ENCODE measurements around the gene PCDHGB2. TPM values are rescaled to one million over a fixed set of nuclear protein-coding genes. Genes with fewer than 3 reads are reported as not detected.

PCDHGB2 gene
- total and polyA plus RNA-seq, 2 of the 8 experiments (the other 6 are each of a cell fraction or from before 2014, with no cell fraction given): 1.9 to 2.9 TPM

DNA sequence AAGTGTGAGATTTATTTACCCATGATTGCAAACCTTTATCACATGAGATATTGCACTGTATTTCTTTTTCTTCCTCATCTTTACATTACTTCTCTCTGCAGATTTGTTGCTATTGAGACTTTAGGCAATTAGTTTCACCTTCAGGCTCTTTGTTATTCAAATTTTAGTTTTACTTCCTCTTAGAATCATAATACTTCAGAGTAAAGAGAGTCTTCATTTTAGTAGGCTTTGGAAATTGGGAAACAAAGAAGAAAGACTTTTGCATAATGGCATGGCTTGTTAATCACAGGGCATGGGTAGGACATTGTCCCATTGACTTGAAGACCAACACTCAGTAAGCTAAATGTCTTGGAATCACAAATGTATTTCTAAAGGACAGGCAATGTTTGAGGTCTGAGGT is 2.9 kb downstream of the PCDHGB2 start:
- Histone ChIP-seq H3K23me2 (ENCODE audit: low read depth, low read length) (no peaks in the 10 kb centered on the region), H3K79me1 (ENCODE audit: low read depth, low read length) (no peaks in the 10 kb centered on the region), H3K36me3 (ENCODE audit: control insufficient read depth in 2 of 4, insufficient read depth in 4 of 4, low read length in 3 of 4) (peaks cover 0 to 8% (median 3%) of the 10 kb centered on the region in 4 experiments; a peak in 3 of 8 replicates), H3K18ac (ENCODE audit: extremely low read depth, low read length) (no peak overlapping the region), H2BK120ac (replicated peaks; ENCODE audit: low read depth, low read length) (no peak overlapping the region), H4K8ac (ENCODE audit: extremely low read depth, insufficient read depth, low read length) (no peak overlapping the region), H3K27me3 (replicated peaks in 1 of 4; ENCODE audit: control insufficient read depth in 3 of 4, extremely low read depth in 1 of 4, insufficient read depth in 3 of 4, low read length in 3 of 4) (no peaks in the 10 kb centered on the region), H4K5ac (ENCODE audit: insufficient read length, low read depth, low read length) (no peak overlapping the region), H3K14ac (ENCODE audit: insufficient read length) (no peak overlapping the region), H2AFZ (ENCODE audit: low read length) (no peak overlapping the region), H3K56ac (replicated peaks; ENCODE audit: insufficient read length, low read depth, low read length) (no peak overlapping the region), H3K4me1 (replicated peaks in 1 of 4; ENCODE audit: control insufficient read depth in 3 of 4, insufficient read depth in 4 of 4, low read length in 3 of 4) (peaks cover 0 to 3% (median under 1%) of the 10 kb centered on the region in 4 experiments; a peak in 1 of 7 replicates), H2BK12ac (ENCODE audit: low read depth, low read length) (no peak overlapping the region), H4K91ac (replicated peaks; ENCODE audit: insufficient read length, low read length) (no peak overlapping the region), H2BK5ac (ENCODE audit: low read depth, low read length) (no peak overlapping the region), H3K27ac (ENCODE audit: low read depth, low read length) (no peak overlapping the region), H4K20me1 (replicated peaks in 1 of 2; ENCODE audit: control insufficient read depth in 1 of 2, insufficient read depth in 2 of 2, low read length in 2 of 2) (no peaks in the 10 kb centered on the region), H2AK5ac (ENCODE audit: low read depth, low read length) (no peak overlapping the region), H2BK20ac (ENCODE audit: low read length) (no peak overlapping the region), H3K79me2 (ENCODE audit: control insufficient read depth in 1 of 2, insufficient read depth in 2 of 2, low read length in 2 of 2) (no peaks in the 10 kb centered on the region), H2BK15ac (ENCODE audit: low read length) (no peak overlapping the region), H3K4me2 (ENCODE audit: insufficient read depth in 1 of 2, low read depth in 2 of 2, low read length in 2 of 2) (no peak overlapping the region), H3K4me3 (ENCODE audit: extremely low read depth in 1 of 4, insufficient read depth in 2 of 4, low read depth in 3 of 4, low read length in 4 of 4) (peak overlapping the region in 1 of 4 experiments; percentile 40; a peak in 1 of 8 replicates), H3K9ac (replicated peaks in 1 of 4; ENCODE audit: extremely low read depth in 1 of 4, low read depth in 3 of 4, low read length in 3 of 4) (no peak overlapping the region), H3K4ac (replicated peaks; ENCODE audit: insufficient read length, low read depth, low read length) (no peak overlapping the region), H3K23ac (ENCODE audit: insufficient read length) (no peak overlapping the region), H3K9me3 (ENCODE audit: insufficient read depth in 2 of 2, low read depth in 1 of 2, low read length in 1 of 2) (peaks cover 43 to 51% of the 10 kb centered on the region in 2 experiments)
- ChIA-PET CTCF (ENCODE audit: partially characterized antibody) (interaction anchor here (0.9 to 1.6 kb wide), 6 partner anchors 8 to 175 kb away, joined by 3 to 7 read pairs (median 4); partner anchors contain the start of genes PCDHGA2 and PCDHGB1), POLR2A (ENCODE audit: partially characterized antibody) (no interaction called here)
- TF ChIP-seq RNF2 (IDR thresholded peaks at IDR 0.05; ENCODE audit: borderline replicate concordance, low read depth, low read length, missing control alignments, poor library complexity, severe bottlenecking): no peak
- no peak for TF ChIP-seq TAF1 (IDR thresholded peaks at IDR 0.05; ENCODE audit: low read depth, low read length)
- TF ChIP-seq NANOG (IDR thresholded peaks at IDR 0.05; ENCODE audit: insufficient read depth, low read depth, low read length, poor library complexity, severe bottlenecking): no peak
- TF ChIP-seq CHD1 (IDR thresholded peaks at IDR 0.05; ENCODE audit: low read depth, low read length): no peak
- no peak for TF ChIP-seq CBX5 (IDR thresholded peaks at IDR 0.05; ENCODE audit: low read depth, low read length)
- TF ChIP-seq EGR1 (IDR thresholded peaks at IDR 0.05; ENCODE audit: borderline replicate concordance, low read depth, low read length): no peak
- TF ChIP-seq, protein P1, sequence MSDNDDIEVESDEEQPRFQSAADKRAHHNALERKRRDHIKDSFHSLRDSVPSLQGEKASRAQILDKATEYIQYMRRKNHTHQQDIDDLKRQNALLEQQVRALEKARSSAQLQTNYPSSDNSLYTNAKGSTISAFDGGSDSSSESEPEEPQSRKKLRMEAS (IDR thresholded peaks at IDR 0.05): no peak
- TF ChIP-seq CEBPB (IDR thresholded peaks at IDR 0.05; ENCODE audit: low read depth, low read length): no peak
- no peak for TF ChIP-seq YY1 (IDR thresholded peaks at IDR 0.05; ENCODE audit: low read depth, low read length)
- TF ChIP-seq, protein P2, sequence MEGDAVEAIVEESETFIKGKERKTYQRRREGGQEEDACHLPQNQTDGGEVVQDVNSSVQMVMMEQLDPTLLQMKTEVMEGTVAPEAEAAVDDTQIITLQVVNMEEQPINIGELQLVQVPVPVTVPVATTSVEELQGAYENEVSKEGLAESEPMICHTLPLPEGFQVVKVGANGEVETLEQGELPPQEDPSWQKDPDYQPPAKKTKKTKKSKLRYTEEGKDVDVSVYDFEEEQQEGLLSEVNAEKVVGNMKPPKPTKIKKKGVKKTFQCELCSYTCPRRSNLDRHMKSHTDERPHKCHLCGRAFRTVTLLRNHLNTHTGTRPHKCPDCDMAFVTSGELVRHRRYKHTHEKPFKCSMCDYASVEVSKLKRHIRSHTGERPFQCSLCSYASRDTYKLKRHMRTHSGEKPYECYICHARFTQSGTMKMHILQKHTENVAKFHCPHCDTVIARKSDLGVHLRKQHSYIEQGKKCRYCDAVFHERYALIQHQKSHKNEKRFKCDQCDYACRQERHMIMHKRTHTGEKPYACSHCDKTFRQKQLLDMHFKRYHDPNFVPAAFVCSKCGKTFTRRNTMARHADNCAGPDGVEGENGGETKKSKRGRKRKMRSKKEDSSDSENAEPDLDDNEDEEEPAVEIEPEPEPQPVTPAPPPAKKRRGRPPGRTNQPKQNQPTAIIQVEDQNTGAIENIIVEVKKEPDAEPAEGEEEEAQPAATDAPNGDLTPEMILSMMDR (IDR thresholded peaks at IDR 0.05; ENCODE audit: control extremely low read depth in 1 of 3, insufficient read depth in 1 of 3, low read depth in 1 of 3, low read length in 3 of 3): no peak
- no peak for TF ChIP-seq ASH2L (IDR thresholded peaks at IDR 0.05; ENCODE audit: low read length)
- TF ChIP-seq RFX5 (IDR thresholded peaks at IDR 0.05; ENCODE audit: borderline replicate concordance, low read depth, low read length): no peak
- no peak for DNase-seq (ENCODE audit: low read depth in 1 of 2, low spot score in 2 of 2)
- FAIRE-seq: no peak

Data from H1 (cell line).